Inflammatory macrophage treated with lipopolysaccharide for 1 hour (primary cell): ENCODE measurements around the gene SEMA4C.
"Not testable (repeated sequence)": the region's sequence is repeated elsewhere in the genome, so short reads cannot be mapped to it uniquely, and the experiment has no call there.

ENCODE experiments used
- DNase-seq, 2 donors: peaks; one replicate each; pipeline ENCODE4 v3.0.0-alpha.2; 2020 to 2022

SEMA4C gene

GRCh38 chr2:96864343-96865091 lies 5.4 kb downstream of the SEMA4C start:
- no peak for DNase-seq

GRCh38 chr2:96863575-96864342 lies 6.1 kb downstream of the SEMA4C start:
- no peak for DNase-seq

DNA sequence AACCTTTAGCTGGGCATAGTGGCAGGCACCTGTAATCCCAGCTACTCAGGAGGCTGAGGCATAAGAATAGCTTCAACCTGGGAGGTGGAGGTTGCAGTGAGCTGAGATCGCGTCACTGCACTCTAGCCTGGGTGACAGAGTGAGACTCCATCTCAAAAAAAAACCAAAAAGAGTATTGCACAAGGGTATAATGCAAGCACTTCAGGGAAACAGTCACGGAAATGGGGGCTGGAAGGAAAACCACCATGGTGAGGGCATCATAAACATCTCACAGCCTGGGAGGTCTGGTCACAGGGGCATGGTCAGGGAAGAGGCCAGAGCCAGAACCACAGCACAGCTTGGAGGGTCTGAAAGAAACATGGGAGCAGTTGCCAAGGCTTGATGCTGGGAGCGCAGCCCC lies 6.8 kb downstream of the SEMA4C start:
- DNase-seq: not testable (repeated sequence)

DNA sequence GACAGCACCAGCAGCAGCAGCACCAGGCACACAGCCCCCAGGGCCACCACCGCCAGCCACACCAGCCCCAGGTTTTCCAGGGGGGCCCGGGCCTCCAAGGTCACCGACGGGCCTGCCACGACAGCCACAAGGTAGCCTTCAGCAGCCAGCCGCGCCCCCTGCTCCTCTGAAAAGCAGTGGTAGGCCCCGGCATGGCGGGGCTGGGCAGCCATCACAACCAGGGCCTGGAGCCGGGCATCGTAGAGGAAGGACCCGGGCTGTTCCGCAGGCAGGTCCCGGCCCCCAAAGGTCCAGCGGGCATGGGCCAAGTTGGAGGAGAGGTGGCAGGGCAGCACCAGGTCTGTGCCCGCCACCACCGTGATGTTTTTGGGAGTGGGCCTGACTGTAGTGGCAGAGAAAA lies 8.8 kb downstream of the SEMA4C start:
- no peak for DNase-seq

DNA sequence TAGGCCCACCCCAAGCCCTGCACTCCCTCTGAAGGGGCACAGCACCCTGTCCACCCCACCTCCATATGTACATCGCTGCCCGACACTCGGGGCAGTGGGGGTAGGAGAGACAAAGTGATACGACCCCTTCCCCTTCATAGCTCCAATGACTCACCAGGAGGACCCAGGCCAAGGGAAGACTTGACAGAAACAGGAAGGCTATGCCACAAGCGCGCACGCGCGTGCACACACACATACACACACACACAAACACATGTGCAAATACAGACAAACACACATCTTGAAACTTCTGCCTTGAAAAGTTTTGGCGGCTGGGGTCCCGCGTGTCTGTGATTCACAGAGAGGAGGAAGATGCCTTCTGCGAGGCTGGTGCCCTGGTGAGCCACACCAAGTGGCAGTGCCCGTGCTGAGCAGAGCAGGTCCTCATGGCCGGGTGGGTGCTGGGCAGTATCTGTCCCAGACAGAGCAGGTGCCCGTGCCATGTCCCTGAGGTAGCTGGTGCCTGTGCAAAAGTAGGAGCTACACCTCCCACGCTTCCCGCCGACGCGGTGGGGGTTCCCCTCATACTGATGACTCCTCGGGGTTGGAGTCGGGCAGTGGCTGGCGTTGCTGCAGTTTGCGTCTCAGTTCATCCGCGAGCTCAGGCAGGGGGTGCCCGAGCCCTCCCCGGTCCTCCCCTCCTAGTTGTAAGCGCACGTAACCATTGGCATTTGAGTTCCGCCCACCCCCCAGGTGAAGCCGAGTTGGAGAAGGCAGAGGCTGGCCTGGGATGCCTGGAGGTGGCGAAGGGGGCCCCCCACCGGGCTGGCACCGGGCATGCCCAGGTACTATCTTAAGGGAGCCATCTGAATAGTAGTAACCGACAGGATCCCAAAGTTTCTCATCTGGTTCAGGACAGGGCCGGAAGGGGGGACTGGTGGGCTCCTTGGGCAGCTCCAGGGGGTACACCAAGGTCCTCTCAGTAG lies 9.5 kb downstream of the SEMA4C start:
- no peak for DNase-seq

DNA sequence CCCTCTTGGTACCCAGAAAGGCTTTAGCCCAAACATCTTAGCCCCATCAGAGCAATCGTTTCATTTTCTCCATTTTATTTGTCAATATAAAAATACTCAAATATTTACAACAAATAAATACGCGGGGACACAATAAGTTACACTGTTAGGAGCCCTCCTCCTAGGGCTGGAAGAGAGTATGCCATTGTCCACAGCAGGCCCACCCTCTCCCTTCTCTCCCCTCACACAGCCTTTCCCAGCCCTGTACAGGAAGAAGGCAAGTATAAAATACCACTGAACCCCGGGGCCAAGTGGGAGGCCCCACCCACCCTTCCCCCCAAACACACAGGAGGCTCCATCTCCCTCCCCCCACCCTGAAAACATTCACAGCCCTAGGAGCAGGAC lies 10.2 kb downstream of the SEMA4C start:
- DNase-seq: no peak

DNA sequence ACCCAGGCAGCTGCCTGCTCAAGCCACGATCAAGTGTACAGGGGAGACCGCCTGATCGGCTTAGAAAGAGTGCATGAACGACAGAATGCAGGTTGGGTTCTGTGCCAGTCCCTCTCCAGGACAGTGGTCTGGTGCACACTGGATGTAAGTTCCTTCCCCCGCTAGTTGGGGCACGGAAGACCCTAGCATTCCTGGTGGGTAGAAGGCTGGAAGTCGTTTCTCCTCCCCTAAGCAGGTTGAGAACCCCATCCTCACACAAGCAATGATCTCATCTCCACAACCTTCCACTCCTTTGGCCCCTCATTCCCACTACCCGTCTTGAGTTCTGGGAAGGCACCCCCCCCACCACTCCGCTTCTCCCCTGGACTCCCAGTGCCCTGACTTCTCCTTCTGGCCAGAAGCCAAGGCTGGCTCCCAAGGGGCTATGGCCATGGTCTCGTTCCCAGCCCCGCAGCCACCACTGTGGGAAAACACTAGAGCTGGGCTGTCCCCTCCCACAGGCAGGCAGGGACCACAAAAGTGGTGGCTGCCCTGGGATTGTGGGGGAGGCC lies 10.7 kb downstream of the SEMA4C start:
- DNase-seq: no peak

GRCh38 chr2:96857667-96858372 lies 12.1 kb downstream of the SEMA4C start, which contains the start of gene ANKRD39:
ANKRD39 (minus strand) TSS chr2:96858016; CDS start chr2:96857987, 29 bp downstream.
- peak; percentile 97 to 99 for DNase-seq

GRCh38 chr2:96856776-96857666 lies 12.9 kb downstream of the SEMA4C start:
- DNase-seq: no peak

- no peak for DNase-seq
Measured at GRCh38 chr2:96853321-96853720, 16.6 kb downstream of the SEMA4C start.

DNA sequence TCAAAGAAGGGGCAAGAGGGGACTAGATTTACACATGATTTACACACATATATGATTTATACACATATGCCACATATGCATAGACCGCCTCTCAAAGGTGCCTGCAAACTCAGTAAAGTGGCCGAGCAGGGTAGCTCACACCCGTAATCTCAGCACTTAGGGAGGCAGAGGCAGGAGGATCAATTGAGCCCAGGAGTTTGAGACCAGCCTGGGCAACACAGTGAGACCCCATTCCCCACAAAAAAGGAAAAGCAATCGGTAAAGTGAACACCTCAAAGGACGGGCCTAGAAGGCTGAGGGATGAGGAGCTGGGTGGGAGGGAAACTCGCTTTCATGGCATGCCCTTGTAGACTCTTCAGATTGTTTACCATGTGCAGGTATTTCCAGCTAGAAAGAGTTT lies 17.2 kb downstream of the SEMA4C start:
- DNase-seq: no peak

- no peak for DNase-seq
Measured at GRCh38 chr2:96848264-96848663, 21.6 kb downstream of the SEMA4C start.

- DNase-seq: no peak
Measured at GRCh38 chr2:96847586-96847985, 22.3 kb downstream of the SEMA4C start.

GRCh38 chr2:96846825-96847224 lies 23.1 kb downstream of the SEMA4C start:
- no peak for DNase-seq

- DNase-seq: no peak
Measured at GRCh38 chr2:96844405-96844808, 25.5 kb downstream of the SEMA4C start.

DNA sequence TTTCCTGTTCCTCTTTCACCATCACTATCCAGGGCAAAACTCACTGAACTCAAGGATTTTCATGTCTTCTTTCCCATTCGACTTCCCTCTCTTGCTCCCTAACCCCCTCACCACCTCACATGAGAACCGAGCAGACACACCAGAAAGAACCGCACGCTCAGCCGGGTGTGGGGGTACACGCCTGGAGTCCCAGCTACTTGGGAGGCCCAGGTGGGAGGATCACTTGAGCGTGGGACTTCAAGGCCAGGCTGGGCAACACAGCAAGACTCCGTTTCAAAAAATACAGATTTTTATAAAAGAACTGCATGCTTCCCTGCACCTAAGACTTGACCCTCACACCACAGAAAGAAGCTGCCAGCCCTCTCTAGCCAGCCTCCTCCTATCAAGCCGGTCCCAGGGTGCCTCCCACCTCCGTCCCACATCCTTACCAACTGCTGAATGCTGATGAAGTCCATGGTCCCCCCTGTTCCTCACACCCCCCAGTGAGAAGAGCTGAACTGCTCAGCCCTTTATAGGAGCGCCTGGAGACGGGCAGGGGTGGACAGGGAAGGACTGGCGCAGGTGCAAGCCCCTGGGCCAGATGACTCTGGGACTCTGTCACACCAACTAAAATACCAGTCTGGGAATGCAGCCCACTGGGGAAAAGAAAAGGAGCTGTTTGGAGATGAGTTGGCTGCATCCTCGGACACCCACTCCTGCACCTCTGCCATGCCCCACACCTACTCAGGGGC lies 26.2 kb downstream of the SEMA4C start, which contains the start of gene ANKRD23:
Gene ANKRD23, minus strand, starts transcription at position 484 of the 731 bp plus-strand sequence. Its CDS starts 29 bp downstream, at position 455.
- no peak for DNase-seq

DNA sequence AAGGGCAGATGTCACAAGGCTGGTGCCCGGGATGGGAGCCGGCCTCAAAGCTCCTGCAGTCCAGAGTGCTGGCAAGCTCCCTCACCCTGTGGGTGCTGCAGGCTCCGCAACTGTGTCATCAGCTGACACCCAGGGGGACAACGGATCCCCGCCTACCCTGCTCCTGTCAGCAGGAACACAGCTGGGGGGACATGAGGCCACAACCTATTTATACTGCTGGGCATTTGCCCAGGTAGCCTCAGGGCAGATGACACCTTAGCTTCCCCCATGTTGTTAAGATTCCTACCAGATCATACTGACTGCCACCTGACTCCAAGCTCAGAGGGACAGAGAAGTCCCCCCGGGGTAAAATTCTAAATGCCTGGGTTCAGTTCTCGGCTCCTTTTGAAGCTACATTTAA lies 27.3 kb downstream of the SEMA4C start:
- no peak for DNase-seq

GRCh38 chr2:96841701-96842495 lies 28.0 kb downstream of the SEMA4C start:
- no peak for DNase-seq
